ENCODE measurements around the gene FGF2. TPM values are rescaled to one million over a fixed set of nuclear protein-coding genes. Genes with fewer than 3 reads are reported as not detected.

FGF2 gene
- total RNA-seq (1 to 10 TPM; 1.4 TPM), polyA plus RNA-seq (under 1 TPM; 0.52 to 0.61 TPM)

- WGBS = 2% methylated on average over 97 of the region's 97 CpGs
- H3K9me3 ChIP-seq (ENCODE audit: control insufficient read depth in 4 of 4, low read length in 3 of 4) = no peaks in the 10 kb centered on the region
These were observed at the start of gene FGF2 for GRCh38 chr4:122826553-122827257. Gene FGF2 (plus strand): TSS chr4:122826831. CDS start chr4:122827175, 344 bp downstream.

DNA sequence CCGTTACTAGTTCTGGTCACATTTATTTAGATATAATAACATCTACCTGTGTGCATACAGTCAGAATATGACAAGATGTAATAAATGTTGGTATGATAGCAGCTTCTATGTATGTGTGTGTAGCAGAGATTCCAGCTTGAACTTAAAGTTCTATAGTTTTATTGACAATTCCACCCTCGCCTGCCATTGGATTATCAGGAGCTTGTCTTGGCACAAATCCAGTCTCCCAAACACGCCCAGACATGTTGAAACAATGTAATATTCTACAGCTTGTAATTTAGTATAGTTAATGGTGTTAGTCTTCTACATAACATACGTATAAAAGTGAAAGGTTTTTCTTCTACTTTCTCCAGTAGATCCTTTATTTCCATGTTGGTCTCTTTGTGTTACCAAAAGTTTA, 49.7 kb upstream of the FGF2 start:
- Histone ChIP-seq H3K4me1 (ENCODE audit: control insufficient read depth in 4 of 4, insufficient read depth in 4 of 4, low read length in 3 of 4) (no peaks in the 10 kb centered on the region), H3K4me3 (ENCODE audit: low read depth in 1 of 3, low read length in 3 of 3) (no peak overlapping the region), H3K36me3 (ENCODE audit: control insufficient read depth in 4 of 4, insufficient read depth in 3 of 4, low read depth in 1 of 4, low read length in 3 of 4) (no peaks in the 10 kb centered on the region), H3K27ac (ENCODE audit: low read depth in 1 of 2, low read length in 2 of 2) (no peak overlapping the region), H3K9me3 (ENCODE audit: control insufficient read depth in 4 of 4, low read length in 3 of 4) (no peaks in the 10 kb centered on the region), H3K27me3 (ENCODE audit: control insufficient read depth in 4 of 4, insufficient read depth in 4 of 4, low read length in 3 of 4) (no peaks in the 10 kb centered on the region), H3K9ac (ENCODE audit: low read depth in 1 of 2, low read length in 2 of 2) (no peak overlapping the region)
- WGBS = 76% methylated on average over 4 of the region's 4 CpGs
- DNase-seq (ENCODE audit: low spot score) = no peak
- TF ChIP-seq RXRA (IDR thresholded peaks at IDR 0.05) (no peak), HNF4G (IDR thresholded peaks at IDR 0.05) (no peak), GABPA (IDR thresholded peaks at IDR 0.05 in 1 of 2, conservative IDR thresholded peaks at IDR 0.05 in 1 of 2) (no peak), RAD21 (IDR thresholded peaks at IDR 0.05) (no peak), TAF1 (conservative IDR thresholded peaks at IDR 0.05) (no peak), ATF3 (IDR thresholded peaks at IDR 0.05) (no peak), JUND (IDR thresholded peaks at IDR 0.05) (no peak), EGR1 (IDR thresholded peaks at IDR 0.05; ENCODE audit: low read depth in 2 of 2) (no peak), YY1 (IDR thresholded peaks at IDR 0.05) (no peak), HNF4A (conservative IDR thresholded peaks at IDR 0.05) (no peak), REST (IDR thresholded peaks at IDR 0.05) (no peak), FOXA1 (IDR thresholded peaks at IDR 0.05) (no peak), NR2F2 (IDR thresholded peaks at IDR 0.05) (no peak)
- TF ChIP-seq, protein P1, sequence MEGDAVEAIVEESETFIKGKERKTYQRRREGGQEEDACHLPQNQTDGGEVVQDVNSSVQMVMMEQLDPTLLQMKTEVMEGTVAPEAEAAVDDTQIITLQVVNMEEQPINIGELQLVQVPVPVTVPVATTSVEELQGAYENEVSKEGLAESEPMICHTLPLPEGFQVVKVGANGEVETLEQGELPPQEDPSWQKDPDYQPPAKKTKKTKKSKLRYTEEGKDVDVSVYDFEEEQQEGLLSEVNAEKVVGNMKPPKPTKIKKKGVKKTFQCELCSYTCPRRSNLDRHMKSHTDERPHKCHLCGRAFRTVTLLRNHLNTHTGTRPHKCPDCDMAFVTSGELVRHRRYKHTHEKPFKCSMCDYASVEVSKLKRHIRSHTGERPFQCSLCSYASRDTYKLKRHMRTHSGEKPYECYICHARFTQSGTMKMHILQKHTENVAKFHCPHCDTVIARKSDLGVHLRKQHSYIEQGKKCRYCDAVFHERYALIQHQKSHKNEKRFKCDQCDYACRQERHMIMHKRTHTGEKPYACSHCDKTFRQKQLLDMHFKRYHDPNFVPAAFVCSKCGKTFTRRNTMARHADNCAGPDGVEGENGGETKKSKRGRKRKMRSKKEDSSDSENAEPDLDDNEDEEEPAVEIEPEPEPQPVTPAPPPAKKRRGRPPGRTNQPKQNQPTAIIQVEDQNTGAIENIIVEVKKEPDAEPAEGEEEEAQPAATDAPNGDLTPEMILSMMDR (IDR thresholded peaks at IDR 0.05; ENCODE audit: low read depth, low read length, missing input control) = no peak
- TF ChIP-seq, protein P2, sequence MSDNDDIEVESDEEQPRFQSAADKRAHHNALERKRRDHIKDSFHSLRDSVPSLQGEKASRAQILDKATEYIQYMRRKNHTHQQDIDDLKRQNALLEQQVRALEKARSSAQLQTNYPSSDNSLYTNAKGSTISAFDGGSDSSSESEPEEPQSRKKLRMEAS (IDR thresholded peaks at IDR 0.05) = no peak
- TF ChIP-seq, protein P3, sequence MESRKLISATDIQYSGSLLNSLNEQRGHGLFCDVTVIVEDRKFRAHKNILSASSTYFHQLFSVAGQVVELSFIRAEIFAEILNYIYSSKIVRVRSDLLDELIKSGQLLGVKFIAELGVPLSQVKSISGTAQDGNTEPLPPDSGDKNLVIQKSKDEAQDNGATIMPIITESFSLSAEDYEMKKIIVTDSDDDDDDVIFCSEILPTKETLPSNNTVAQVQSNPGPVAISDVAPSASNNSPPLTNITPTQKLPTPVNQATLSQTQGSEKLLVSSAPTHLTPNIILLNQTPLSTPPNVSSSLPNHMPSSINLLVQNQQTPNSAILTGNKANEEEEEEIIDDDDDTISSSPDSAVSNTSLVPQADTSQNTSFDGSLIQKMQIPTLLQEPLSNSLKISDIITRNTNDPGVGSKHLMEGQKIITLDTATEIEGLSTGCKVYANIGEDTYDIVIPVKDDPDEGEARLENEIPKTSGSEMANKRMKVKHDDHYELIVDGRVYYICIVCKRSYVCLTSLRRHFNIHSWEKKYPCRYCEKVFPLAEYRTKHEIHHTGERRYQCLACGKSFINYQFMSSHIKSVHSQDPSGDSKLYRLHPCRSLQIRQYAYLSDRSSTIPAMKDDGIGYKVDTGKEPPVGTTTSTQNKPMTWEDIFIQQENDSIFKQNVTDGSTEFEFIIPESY (IDR thresholded peaks at IDR 0.05) = no peak

More at GRCh38 chr4:122826553-122827257, at the start of gene FGF2:
- peak within 1 kb of the TSS; percentile 45 to 52 for H3K27ac ChIP-seq (ENCODE audit: low read depth in 1 of 2, low read length in 2 of 2)
- H3K36me3 ChIP-seq (ENCODE audit: control insufficient read depth in 4 of 4, insufficient read depth in 3 of 4, low read depth in 1 of 4, low read length in 3 of 4) = no peaks in the 10 kb centered on the region
- TF ChIP-seq RXRA (IDR thresholded peaks at IDR 0.05) (no peak), HNF4A (conservative IDR thresholded peaks at IDR 0.05) (no peak), EGR1 (IDR thresholded peaks at IDR 0.05; ENCODE audit: low read depth in 2 of 2) (no peak), HNF4G (IDR thresholded peaks at IDR 0.05) (no peak), SP1 (IDR thresholded peaks at IDR 0.05) (no peak), FOXA2 (IDR thresholded peaks at IDR 0.05) (no peak), RAD21 (IDR thresholded peaks at IDR 0.05) (no peak), YY1 (IDR thresholded peaks at IDR 0.05) (no peak), ATF3 (IDR thresholded peaks at IDR 0.05) (no peak), FOXA1 (IDR thresholded peaks at IDR 0.05) (no peak)
- TF ChIP-seq, protein P3 (IDR thresholded peaks at IDR 0.05) = no peak
- TF ChIP-seq, protein P2 (IDR thresholded peaks at IDR 0.05) = no peak
- H3K4me1 ChIP-seq (ENCODE audit: control insufficient read depth in 4 of 4, insufficient read depth in 4 of 4, low read length in 3 of 4) = peaks cover 0 to 13% (median 8%) of the 10 kb centered on the region in 4 donors
- DNase-seq (ENCODE audit: low spot score) = peak; percentile 36
- H3K9ac ChIP-seq (ENCODE audit: low read depth in 1 of 2, low read length in 2 of 2) = no peak within 1 kb of the TSS
- H3K4me3 ChIP-seq (ENCODE audit: low read depth in 1 of 3, low read length in 3 of 3) = peak within 1 kb of the TSS; percentile 74 to 86 (median 83)
- H3K27me3 ChIP-seq (ENCODE audit: control insufficient read depth in 4 of 4, insufficient read depth in 4 of 4, low read length in 3 of 4) = no peaks in the 10 kb centered on the region

Data from liver (tissue), 9 donors.